ENCODE measurements around the gene FAM151A.

Gene FAM151A

GRCh38 chr1:54575605-54576290 is 47.6 kb downstream of the FAM151A start:
- no peak for DNase-seq

DNA sequence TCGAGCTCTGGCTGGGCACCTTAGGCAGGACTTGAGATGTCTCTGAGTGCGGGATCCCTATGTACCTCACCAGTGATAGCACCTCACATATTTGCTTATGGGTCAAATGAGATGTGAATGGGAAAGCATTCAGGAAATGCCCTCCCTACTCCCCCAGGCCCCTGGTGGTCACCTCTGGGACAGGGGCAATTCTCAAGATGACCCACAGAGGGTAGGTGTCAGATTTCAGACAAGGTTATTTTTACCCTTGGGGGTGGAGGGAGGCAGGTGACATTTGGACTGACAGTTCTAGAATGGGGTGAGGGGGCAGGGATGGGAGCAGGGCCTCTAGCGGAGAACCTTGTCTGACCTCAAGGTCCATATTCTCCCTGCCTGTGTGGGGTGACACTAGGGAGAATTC is 48.2 kb downstream of the FAM151A start:
- DNase-seq, result no peak

DNA sequence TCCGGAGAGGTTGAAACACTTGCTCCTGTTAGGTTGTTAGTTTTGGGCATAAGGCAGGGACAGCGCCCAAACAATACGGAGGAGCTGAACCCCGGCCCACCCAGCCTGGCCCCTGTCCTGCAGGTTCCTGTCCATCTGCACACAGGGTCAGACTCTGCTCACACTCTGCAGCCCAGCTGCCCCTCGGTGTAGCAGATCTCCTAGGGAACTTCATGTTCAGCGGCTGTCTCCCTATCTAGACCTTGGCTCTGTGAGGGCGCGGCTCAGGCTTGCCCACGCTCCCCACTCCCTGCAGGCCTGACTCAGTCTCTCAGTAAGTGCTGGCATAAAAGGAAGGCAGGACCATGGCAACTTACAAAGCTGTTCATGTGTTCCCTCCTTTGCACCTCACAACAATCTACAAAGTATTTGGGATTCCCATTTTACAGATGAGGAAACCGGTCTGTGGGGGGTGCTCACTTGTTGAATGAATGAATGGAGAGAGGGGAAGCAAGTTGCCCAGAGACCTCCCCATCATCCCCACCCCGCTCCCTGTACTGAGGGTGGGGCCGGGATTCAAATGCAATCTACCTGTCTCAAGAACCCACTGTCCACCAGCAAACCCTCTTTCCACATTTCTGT is 49.1 kb downstream of the FAM151A start:
- DNase-seq, result no peak

GRCh38 chr1:54572542-54572850 is 50.8 kb downstream of the FAM151A start:
- DNase-seq, result no peak

GRCh38 chr1:54571803-54572541 is 51.4 kb downstream of the FAM151A start:
- peak; percentile 74 for DNase-seq

GRCh38 chr1:54571326-54571725 is 52.0 kb downstream of the FAM151A start:
- peak; percentile 49 for DNase-seq

- DNase-seq, result no peak
Measured at GRCh38 chr1:54570161-54570560, 53.2 kb downstream of the FAM151A start.

DNA sequence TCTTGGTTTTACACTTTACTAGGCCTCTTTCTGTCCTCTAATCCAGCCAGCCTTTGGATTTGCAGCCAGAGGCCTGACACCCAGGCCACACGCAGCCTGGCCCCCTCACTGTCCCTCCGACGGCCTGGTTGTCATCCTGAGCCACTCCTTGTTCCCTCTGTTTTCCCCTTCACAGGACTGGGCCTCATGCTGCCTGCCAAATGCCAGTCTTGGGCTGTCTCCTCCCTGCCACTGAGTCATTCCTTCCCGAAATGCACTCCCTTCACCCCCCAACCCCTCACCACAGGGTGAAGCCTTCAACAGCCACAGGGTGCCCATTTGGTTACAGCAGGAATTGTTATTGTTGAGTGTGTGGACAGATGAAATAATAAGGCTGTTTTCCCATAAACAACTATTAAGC is 54.0 kb downstream of the FAM151A start:
- no peak for DNase-seq

GRCh38 chr1:54567961-54568360 is 55.4 kb downstream of the FAM151A start:
- no peak for DNase-seq

- DNase-seq, result peak; percentile 52
Measured at GRCh38 chr1:54566438-54567141, 56.7 kb downstream of the FAM151A start.

DNA sequence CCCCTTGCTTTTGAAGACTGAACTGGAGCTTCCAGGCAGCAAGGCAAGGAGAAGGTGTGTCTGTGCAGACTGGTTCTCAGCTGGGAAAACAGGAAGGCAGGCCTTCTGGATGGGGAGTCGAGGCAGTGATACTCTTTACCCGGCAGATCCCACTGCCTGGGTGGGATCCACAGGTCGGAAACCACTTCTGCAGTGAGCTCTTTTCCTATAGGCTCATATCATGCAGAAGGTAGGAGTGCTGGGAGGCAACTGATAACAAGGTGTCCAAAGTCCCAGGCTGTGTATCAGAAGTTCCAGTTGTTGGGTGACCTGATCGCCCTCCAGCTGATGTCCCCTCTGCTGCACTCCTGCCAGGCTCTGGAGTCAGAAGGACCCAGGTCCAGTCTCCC is 58.2 kb downstream of the FAM151A start:
- no peak for DNase-seq

DNA sequence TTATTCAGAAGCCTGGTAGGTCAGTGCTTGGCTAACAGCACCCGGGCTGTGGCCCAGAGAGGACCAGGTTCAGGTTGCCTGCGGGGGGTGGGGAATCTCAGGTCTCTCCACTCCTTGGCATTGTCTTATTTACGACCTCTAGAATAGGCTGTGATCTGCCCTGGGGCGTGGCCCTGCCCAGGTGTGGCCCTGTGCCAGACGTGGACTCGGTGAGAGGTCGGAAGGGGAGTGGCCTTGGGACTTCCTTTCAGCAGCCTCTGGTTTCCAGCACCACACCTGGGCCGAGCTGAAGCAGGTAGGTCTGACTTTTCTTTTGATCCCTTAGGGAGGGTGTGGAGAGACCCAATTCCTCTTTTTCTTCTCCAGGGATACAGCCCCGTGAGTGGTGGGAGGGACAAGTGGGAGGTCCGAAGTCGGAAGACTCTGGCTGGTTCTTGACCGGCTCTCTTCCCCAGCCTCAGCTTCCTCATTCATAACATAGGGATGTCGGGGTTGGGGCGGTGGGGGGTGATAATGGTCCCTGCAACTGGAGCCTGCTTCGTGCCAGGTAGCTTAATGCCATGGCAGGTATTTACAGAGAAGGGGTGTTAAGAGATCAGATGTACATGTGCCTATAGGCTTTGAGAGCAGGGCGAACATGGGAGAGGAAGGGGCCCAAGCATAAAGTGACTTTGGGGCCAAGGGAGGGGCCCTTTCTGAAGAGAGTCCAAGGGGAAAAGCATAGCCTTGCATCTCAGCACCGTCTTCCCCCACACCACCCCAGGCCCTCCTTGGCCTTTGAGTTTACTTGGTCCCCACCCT is 58.8 kb downstream of the FAM151A start:
- DNase-seq, result peak; percentile 73

- no peak for DNase-seq
Measured at GRCh38 chr1:54559771-54560231, 63.5 kb downstream of the FAM151A start.
